BLaER1 treated with 17β-estradiol and CSF1 and Interleukin-3, amounts not matched to agents 10 nM and 100 nM (cell line): ENCODE results near the gene TMEM220.

Source experiments
- H3K27ac ChIP-seq, 11 experiments: shearing (Covaris generic); formaldehyde crosslinking; 2 replicates each; pipeline ENCODE4 v1.8.1; 2022
- H3K27me3 ChIP-seq, 11 experiments: shearing (Covaris generic); formaldehyde crosslinking; 2 replicates each; pipeline ENCODE4 v1.8.1; 2022
- H3K36me3 ChIP-seq, 11 experiments: shearing (Covaris generic); formaldehyde crosslinking; 2 replicates each; pipeline ENCODE4 v1.8.1; 2022
- H3K4me1 ChIP-seq, 10 experiments: shearing (Covaris generic); formaldehyde crosslinking; 2 replicates each; pipeline ENCODE4 v1.8.1; 2022
- H3K4me2 ChIP-seq, 11 experiments: shearing (Covaris generic); formaldehyde crosslinking; 2 replicates each; pipeline ENCODE4 v1.8.1; 2022
- H3K4me3 ChIP-seq, 10 experiments: shearing (Covaris generic); formaldehyde crosslinking; 2 replicates each; pipeline ENCODE4 v1.8.1; 2022
- H3K9ac ChIP-seq, 11 experiments: shearing (Covaris generic); formaldehyde crosslinking; 2 replicates each; pipeline ENCODE4 v1.8.1; 2022
- H3K9me3 ChIP-seq, 11 experiments: shearing (Covaris generic); formaldehyde crosslinking; replicated peaks in 1 of 11; 2 replicates each; pipeline ENCODE4 v1.8.1; 2022
- H4K20me1 ChIP-seq, 11 experiments: shearing (Covaris generic); formaldehyde crosslinking; 2 replicates each; pipeline ENCODE4 v1.8.1; 2022
- Cebpa-rat ChIP-seq, 11 experiments: shearing (Covaris generic); IDR thresholded peaks; 2 replicates each; pipeline ENCODE4 v1.8.1; 2022

The TMEM220 gene

GRCh38 chr17:10668775-10669174 is 61.0 kb downstream of the TMEM220 start:
- no peaks in the 10 kb centered on the region for H3K4me1 ChIP-seq
- H4K20me1 ChIP-seq: peaks cover 0 to 3% (median 0%) of the 10 kb centered on the region in 11 experiments; a peak in 2 of 22 replicates
- no peak overlapping the region for H3K9ac ChIP-seq
- TF ChIP-seq Cebpa-rat (IDR thresholded peaks at IDR 0.05): no peak
- H3K4me3 ChIP-seq: no peak overlapping the region
- no peak overlapping the region for H3K4me2 ChIP-seq
- H3K36me3 ChIP-seq: peaks cover 0 to 10% (median 5%) of the 10 kb centered on the region in 11 experiments; a peak in 11 of 22 replicates
- no peaks in the 10 kb centered on the region for H3K9me3 ChIP-seq
- H3K27ac ChIP-seq: no peak overlapping the region
- no peaks in the 10 kb centered on the region for H3K27me3 ChIP-seq

GRCh38 chr17:10666906-10667305 is 62.9 kb downstream of the TMEM220 start:
- TF ChIP-seq Cebpa-rat (IDR thresholded peaks at IDR 0.05): no peak
- H3K4me2 ChIP-seq: no peak overlapping the region
- H3K4me3 ChIP-seq: no peak overlapping the region
- no peak overlapping the region for H3K27ac ChIP-seq
- H3K36me3 ChIP-seq: no peaks in the 10 kb centered on the region; a peak in 1 of 22 replicates
- H3K4me1 ChIP-seq: no peaks in the 10 kb centered on the region
- H4K20me1 ChIP-seq: no peaks in the 10 kb centered on the region; a peak in 1 of 22 replicates
- no peaks in the 10 kb centered on the region for H3K27me3 ChIP-seq
- H3K9me3 ChIP-seq: no peaks in the 10 kb centered on the region
- no peak overlapping the region for H3K9ac ChIP-seq

- no peaks in the 10 kb centered on the region for H3K27me3 ChIP-seq
- no peaks in the 10 kb centered on the region; a peak in 1 of 22 replicates for H3K36me3 ChIP-seq
- H3K9ac ChIP-seq: no peak overlapping the region
- H3K4me3 ChIP-seq: no peak overlapping the region
- peaks cover 0 to 4% (median 4%) of the 10 kb centered on the region in 10 experiments; a peak in 12 of 20 replicates for H3K4me1 ChIP-seq
- no peaks in the 10 kb centered on the region; a peak in 1 of 22 replicates for H4K20me1 ChIP-seq
- H3K9me3 ChIP-seq: no peaks in the 10 kb centered on the region
- H3K4me2 ChIP-seq: no peak overlapping the region
- H3K27ac ChIP-seq: no peak overlapping the region
- TF ChIP-seq Cebpa-rat (IDR thresholded peaks at IDR 0.05): no peak
These were observed 65.3 kb downstream of the TMEM220 start for GRCh38 chr17:10664571-10664970.
